ENCODE data around the gene SUMF2.

DNA sequence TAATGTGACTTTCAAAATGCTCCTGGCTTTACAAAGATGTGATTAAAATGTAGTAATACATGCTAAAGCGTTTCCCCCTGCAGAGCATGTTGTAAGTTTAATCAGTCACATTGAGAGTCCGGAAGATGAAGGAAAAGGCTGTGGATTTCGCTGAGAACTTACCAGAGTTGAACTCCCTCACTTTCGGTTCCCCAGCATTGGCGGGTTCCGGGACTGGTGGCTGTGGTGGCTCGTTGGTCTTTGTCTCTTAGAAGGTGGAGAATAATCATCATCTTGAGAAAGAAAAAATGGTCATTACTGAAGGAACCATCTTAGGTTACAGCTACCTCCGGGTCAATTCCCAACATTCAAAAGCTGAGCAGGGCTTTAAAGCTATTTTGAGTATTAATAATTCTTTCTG, 61.7 kb downstream of the SUMF2 start:
- TF ChIP-seq POLR2A (IDR thresholded peaks at IDR 0.05), result no peak
- TF ChIP-seq, protein P1, sequence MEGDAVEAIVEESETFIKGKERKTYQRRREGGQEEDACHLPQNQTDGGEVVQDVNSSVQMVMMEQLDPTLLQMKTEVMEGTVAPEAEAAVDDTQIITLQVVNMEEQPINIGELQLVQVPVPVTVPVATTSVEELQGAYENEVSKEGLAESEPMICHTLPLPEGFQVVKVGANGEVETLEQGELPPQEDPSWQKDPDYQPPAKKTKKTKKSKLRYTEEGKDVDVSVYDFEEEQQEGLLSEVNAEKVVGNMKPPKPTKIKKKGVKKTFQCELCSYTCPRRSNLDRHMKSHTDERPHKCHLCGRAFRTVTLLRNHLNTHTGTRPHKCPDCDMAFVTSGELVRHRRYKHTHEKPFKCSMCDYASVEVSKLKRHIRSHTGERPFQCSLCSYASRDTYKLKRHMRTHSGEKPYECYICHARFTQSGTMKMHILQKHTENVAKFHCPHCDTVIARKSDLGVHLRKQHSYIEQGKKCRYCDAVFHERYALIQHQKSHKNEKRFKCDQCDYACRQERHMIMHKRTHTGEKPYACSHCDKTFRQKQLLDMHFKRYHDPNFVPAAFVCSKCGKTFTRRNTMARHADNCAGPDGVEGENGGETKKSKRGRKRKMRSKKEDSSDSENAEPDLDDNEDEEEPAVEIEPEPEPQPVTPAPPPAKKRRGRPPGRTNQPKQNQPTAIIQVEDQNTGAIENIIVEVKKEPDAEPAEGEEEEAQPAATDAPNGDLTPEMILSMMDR (IDR thresholded peaks at IDR 0.05), result no peak
- TF ChIP-seq POLR2AphosphoS5 (IDR thresholded peaks at IDR 0.05), result no peak

Data from gastroesophageal sphincter (tissue), 3 donors.